OCI-LY7 (cell line): Measurements from ENCODE around the gene SERP2.

ENCODE experiments used
- CTCF ChIP-seq: fragments of 200-600 bp; sonication (generic); conservative IDR thresholded peaks from 2 replicates; pipeline ENCODE4 v1.5.1; 2014; ENCODE audit warnings: mild to moderate bottlenecking, antibody characterized with exemption, low read length, moderate library complexity, mixed read lengths
- EZH2phosphoT487 ChIP-seq: fragments of 200-600 bp; sonication (generic); IDR thresholded peaks from 2 replicates; pipeline ENCODE4 v1.6.1; 2018; ENCODE audit warnings: low read depth, borderline replicate concordance, mild to moderate bottlenecking, mixed run types, antibody characterized with exemption, low read length, moderate library complexity, mixed read lengths

GRCh38 chr13:44359983-44360375 is 13.6 kb upstream of the SERP2 start:
- TF ChIP-seq CTCF: no peak
- no peak for TF ChIP-seq EZH2phosphoT487
